Lower lobe of right lung (tissue), 2 donors: ENCODE measurements around the gene PDE4B. TPM values are rescaled to one million over a fixed set of nuclear protein-coding genes. Genes with fewer than 3 reads are reported as not detected.

Experiments
- ATAC-seq, 2 donors: fragments of 200-7000 bp; cut with Tn5 transposase; one replicate each; pipeline ENCODE4 v1.9.1; 2020 to 2022; ENCODE audit warnings: mild to moderate bottlenecking in 2 of 2, moderate library complexity in 2 of 2
- DNase-seq: peaks from one replicate; pipeline ENCODE4 v3.0.0-alpha.2; 2020
- H3K27ac ChIP-seq: fragments of 200-600 bp; one replicate; pipeline ENCODE4 v1.8.0; 2022
- H3K27me3 ChIP-seq: fragments of 200-600 bp; one replicate; pipeline ENCODE4 v1.8.0; 2022; ENCODE audit warnings: low read depth
- H3K36me3 ChIP-seq: fragments of 200-600 bp; one replicate; pipeline ENCODE4 v1.8.0; 2022; ENCODE audit warnings: mild to moderate bottlenecking
- H3K4me1 ChIP-seq: fragments of 200-600 bp; one replicate; pipeline ENCODE4 v1.8.0; 2022
- H3K4me3 ChIP-seq: fragments of 200-600 bp; one replicate; pipeline ENCODE4 v1.8.0; 2022; ENCODE audit warnings: mild to moderate bottlenecking
- H3K9me3 ChIP-seq: fragments of 200-600 bp; one replicate; pipeline ENCODE4 v1.8.0; 2022
- intact Hi-C: fragments of 100-400 bp; cut with DNase I; formaldehyde crosslinking; loops from one replicate; pipeline ENCODE4 v1.11.0; 2022
- total RNA-seq: library from RNA; stranded (reverse); fragmentation: NEBNext Ultra II Directional; extraction: Animal tissue kit (Norgen Biotek cat#: 25700); gene quantifications from one replicate; pipeline ENCODE4 v1.2.1, GENCODE V29; 2021
- TF ChIP-seq, protein P1 (sequence below): fragments of 200-600 bp; IDR thresholded peaks from one replicate; pipeline ENCODE4 v1.8.0; 2022; ENCODE audit warnings: antibody characterized with exemption, mild to moderate bottlenecking
- donor health status: DM: no; HTN: yes; CAD: no; lungs with severe emphysema.

Gene PDE4B
- total RNA-seq, 1 donor from 2014 or later = 26.9 TPM

DNA sequence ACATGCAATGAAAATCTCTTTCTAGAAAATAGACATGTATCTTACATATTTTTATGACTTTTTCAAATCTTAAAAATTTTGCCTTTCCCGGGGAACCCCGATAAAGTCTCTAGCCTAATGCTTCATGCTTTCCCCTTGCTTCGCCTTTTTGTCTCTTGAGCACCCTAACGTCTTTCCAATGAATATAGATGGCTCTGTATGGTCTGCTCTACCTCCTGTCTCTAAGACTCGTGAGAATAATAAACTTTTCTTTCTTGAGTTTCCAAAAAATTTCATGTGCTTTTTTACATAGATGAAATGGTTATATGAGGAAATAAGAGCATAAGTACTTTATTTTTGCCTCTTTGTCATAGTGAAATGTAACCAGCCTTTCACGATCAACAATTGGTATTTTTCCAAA is 202.6 kb downstream of the PDE4B start:
- no peaks in the 10 kb centered on the region for H3K36me3 ChIP-seq
- no peak for ATAC-seq
- intact Hi-C loops = no loop called here
- no peak overlapping the region for H3K27ac ChIP-seq
- TF ChIP-seq, protein P1, sequence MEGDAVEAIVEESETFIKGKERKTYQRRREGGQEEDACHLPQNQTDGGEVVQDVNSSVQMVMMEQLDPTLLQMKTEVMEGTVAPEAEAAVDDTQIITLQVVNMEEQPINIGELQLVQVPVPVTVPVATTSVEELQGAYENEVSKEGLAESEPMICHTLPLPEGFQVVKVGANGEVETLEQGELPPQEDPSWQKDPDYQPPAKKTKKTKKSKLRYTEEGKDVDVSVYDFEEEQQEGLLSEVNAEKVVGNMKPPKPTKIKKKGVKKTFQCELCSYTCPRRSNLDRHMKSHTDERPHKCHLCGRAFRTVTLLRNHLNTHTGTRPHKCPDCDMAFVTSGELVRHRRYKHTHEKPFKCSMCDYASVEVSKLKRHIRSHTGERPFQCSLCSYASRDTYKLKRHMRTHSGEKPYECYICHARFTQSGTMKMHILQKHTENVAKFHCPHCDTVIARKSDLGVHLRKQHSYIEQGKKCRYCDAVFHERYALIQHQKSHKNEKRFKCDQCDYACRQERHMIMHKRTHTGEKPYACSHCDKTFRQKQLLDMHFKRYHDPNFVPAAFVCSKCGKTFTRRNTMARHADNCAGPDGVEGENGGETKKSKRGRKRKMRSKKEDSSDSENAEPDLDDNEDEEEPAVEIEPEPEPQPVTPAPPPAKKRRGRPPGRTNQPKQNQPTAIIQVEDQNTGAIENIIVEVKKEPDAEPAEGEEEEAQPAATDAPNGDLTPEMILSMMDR = no peak
- no peaks in the 10 kb centered on the region for H3K27me3 ChIP-seq
- no peaks in the 10 kb centered on the region for H3K4me1 ChIP-seq
- H3K9me3 ChIP-seq = no peaks in the 10 kb centered on the region
- no peak for DNase-seq
- H3K4me3 ChIP-seq = no peak overlapping the region

DNA sequence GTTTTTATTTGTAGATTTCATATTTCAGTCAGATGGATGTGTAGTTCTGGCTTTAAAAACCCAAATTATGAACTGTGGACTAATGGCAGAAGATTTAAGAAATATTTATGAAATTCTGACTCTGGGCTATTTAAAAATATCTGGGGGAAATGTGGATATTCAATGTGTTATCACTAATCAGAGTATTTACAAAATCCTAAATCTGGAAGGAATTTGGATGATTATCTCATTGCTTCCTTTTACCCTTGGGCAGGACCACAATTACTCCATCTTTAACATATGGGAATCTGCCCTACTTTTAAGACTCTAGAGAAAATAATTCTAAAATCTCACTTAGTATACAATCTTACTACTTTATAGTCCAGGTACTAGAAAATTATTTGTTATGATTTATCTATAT is 203.2 kb downstream of the PDE4B start:
- intact Hi-C loops = no loop called here
- Histone ChIP-seq H3K27ac (no peak overlapping the region), H3K36me3 (no peaks in the 10 kb centered on the region), H3K4me1 (no peaks in the 10 kb centered on the region), H3K4me3 (no peak overlapping the region), H3K9me3 (no peaks in the 10 kb centered on the region), H3K27me3 (no peaks in the 10 kb centered on the region)
- TF ChIP-seq, protein P1 = no peak
- ATAC-seq (no peak), DNase-seq (no peak)

DNA sequence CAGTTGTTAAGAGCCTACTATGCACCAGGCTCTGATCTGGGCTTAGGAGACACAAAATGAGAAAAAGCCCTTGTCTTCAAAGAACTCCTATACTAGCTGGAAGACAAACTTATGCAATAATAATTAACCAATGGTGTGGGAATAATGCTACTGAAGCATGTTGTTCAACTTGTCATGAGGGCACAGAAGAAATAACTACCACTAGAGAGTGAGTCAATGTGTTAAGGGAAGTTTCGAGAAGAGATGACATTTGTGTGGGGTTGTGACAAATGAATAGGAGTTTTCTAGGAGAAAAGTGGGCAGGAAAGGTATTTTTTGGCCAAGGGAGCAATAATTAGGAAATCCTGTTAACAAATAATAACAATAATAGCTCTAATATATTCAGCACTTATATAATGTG is 205.0 kb downstream of the PDE4B start:
- H3K4me3 ChIP-seq = no peak overlapping the region
- TF ChIP-seq, protein P1 = no peak
- no peaks in the 10 kb centered on the region for H3K27me3 ChIP-seq
- ATAC-seq = no peak
- H3K27ac ChIP-seq = no peak overlapping the region
- DNase-seq = no peak
- no peaks in the 10 kb centered on the region for H3K36me3 ChIP-seq
- intact Hi-C loops = no loop called here
- no peaks in the 10 kb centered on the region for H3K4me1 ChIP-seq
- no peaks in the 10 kb centered on the region for H3K9me3 ChIP-seq

DNA sequence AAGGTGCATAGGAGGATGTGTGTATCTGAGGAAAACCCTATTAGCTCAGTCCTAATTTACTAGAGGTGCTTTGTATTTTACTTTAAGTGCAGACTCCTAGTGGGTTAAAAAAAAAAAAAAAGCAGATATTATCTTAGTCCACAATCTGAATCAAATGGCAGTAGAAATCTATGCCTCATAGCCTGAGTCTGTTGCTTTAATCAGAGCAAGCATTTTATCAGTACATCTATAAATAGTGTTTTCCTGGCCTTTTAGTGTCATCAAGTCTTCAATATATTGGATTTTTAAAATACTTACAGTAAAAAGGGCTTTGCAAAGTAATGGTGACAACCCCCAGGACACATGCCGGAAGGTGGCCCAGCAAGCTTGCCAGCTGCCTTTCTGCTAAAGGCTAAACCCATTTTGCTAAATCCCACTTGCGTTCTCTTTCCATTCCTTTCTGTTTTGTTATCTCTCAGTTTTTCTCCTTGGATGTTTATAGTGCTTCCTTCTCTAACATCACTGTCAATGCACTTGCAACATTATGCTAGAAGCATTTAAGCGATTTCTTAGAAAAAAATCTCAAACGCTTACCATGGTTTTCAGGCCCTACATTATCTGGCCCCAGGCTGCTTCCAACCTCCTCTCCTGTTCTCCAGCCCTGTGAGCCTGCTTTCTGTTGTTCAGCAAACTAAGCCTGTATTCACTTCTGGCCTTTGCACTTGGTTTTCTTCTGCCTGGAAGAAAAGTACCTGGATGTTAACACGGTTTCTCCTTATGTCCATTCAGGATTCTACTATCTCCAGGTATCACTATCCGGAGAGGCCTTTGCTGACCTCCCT is 206.3 kb downstream of the PDE4B start:
- H3K27ac ChIP-seq = no peak overlapping the region
- H3K4me1 ChIP-seq = no peaks in the 10 kb centered on the region
- no peaks in the 10 kb centered on the region for H3K27me3 ChIP-seq
- ATAC-seq = no peak
- no peak overlapping the region for H3K4me3 ChIP-seq
- no peaks in the 10 kb centered on the region for H3K9me3 ChIP-seq
- no peaks in the 10 kb centered on the region for H3K36me3 ChIP-seq
- TF ChIP-seq, protein P1 = no peak
- no peak for DNase-seq
- intact Hi-C loops = no loop called here

DNA sequence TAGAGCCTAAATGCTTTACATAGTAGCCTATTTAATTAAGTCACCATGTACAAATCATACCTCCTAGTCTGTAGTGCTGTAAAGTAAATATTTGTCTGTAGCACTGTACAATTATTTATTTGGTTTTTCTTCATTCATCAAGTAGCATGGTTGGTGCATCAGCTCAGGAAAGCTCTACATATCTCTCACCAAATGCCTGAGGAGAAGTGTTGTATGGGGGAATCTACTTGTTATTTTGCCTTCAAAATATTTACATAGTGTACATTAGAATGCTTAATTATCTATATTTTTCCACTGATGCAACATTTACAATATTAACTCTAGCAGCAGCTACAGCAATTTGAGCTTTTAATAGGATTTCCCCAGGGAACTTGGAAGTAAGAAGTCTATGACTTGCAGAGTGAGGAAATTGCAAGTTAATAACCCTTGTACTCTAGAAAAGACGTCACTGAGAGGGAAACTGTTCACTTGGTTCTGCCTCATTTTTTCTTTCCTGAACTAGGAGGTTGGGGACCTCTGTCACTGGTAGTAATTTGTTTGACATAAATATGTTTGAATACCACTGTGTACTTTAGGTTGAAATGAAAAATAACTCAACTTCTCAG is 207.4 kb downstream of the PDE4B start:
- no peak overlapping the region for H3K4me3 ChIP-seq
- H3K4me1 ChIP-seq = no peaks in the 10 kb centered on the region
- H3K27me3 ChIP-seq = no peaks in the 10 kb centered on the region
- DNase-seq (no peak), ATAC-seq (no peak)
- intact Hi-C loops = no loop called here
- H3K9me3 ChIP-seq = no peaks in the 10 kb centered on the region
- H3K27ac ChIP-seq = no peak overlapping the region
- no peaks in the 10 kb centered on the region for H3K36me3 ChIP-seq
- TF ChIP-seq, protein P1 = no peak
